Testis (tissue), 3 donors: ENCODE results near the gene PGP. TPM values are rescaled to one million over a fixed set of nuclear protein-coding genes. Genes with fewer than 3 reads are reported as not detected.

Source experiments
- DNase-seq: peaks from one replicate; pipeline ENCODE4 v3.0.0-alpha.2; 2019
- H3K27ac ChIP-seq, 2 donors: fragments of 200-600 bp; sonication (generic); one replicate each; pipeline ENCODE4 v1.5.1; 2019
- H3K27me3 ChIP-seq: fragments of 200-600 bp; sonication (generic); one replicate; pipeline ENCODE4 v1.5.1; 2019
- H3K36me3 ChIP-seq: fragments of 200-600 bp; sonication (generic); one replicate; pipeline ENCODE4 v1.5.1; 2017; ENCODE audit warnings: low read depth; ENCODE audit errors: missing control alignments
- H3K4me1 ChIP-seq: fragments of 200-600 bp; sonication (generic); one replicate; pipeline ENCODE4 v1.5.1; 2019
- H3K4me3 ChIP-seq, 2 donors: fragments of 200-600 bp; sonication (generic); one replicate each; pipeline ENCODE4 v1.5.1; 2017 to 2019
- H3K9me3 ChIP-seq: fragments of 200-600 bp; sonication (generic); one replicate; pipeline ENCODE4 v1.5.1; 2017
- CTCF ChIP-seq, 3 experiments: fragments of 450-650 bp in 2 of 3; fragments of 200-600 bp in 1 of 3; sonication (generic) in 1 of 3; IDR thresholded peaks; one replicate each; pipeline ENCODE4 v1.5.1; 2016 to 2019; ENCODE audit warnings: antibody characterized with exemption in 3 of 3, mild to moderate bottlenecking in 2 of 3, moderate library complexity in 1 of 3
- POLR2A ChIP-seq: fragments of 450-650 bp; IDR thresholded peaks from one replicate; pipeline ENCODE4 v1.6.1; 2017; ENCODE audit warnings: antibody characterized with exemption, mild to moderate bottlenecking, moderate library complexity
- WGBS, 2 donors: methylation state at CpG; one replicate each; pipeline ENCODE4 v1.1.5; 2018; 5-methylcytosine and 5-hydroxymethylcytosine counted together
- intact Hi-C: fragments of 100-400 bp; cut with DNase I; formaldehyde crosslinking; loops from one replicate; pipeline ENCODE4 v1.15.1; 2023; ENCODE audit warnings: low total_unique reads
- polyA plus RNA-seq: library from polyadenylated mRNA; stranded (reverse); fragments of 350-450 nt; fragmentation: Illumina TruSeq; extraction: RNeasy Lipid Tissue Mini Kit (QIAGEN cat#74804); gene quantifications from one replicate; pipeline ENCODE4 v1.2.3, GENCODE V29; 2014; ENCODE audit warnings: low read depth, low replicate concordance; ENCODE audit not compliant: insufficient read depth
- total RNA-seq, 2 donors: library from RNA; depleted of rRNA; stranded (reverse); fragments of >200 nt; gene quantifications; one replicate each; pipeline ENCODE4 v1.2.3, GENCODE V29; 2016

The PGP gene
- total and polyA plus RNA-seq, 3 donors from 2014 or later: 50.0 to 118 (median 56.3) TPM

GRCh38 chr16:2187212-2187611 lies 27.4 kb downstream of the PGP start:
- Histone ChIP-seq H3K4me3 (no peak overlapping the region), H3K27me3 (no peaks in the 10 kb centered on the region), H3K9me3 (no peaks in the 10 kb centered on the region), H3K36me3 (no peaks in the 10 kb centered on the region), H3K27ac (no peak overlapping the region), H3K4me1 (no peaks in the 10 kb centered on the region)
- 66% methylated on average over 17 of the region's 17 CpGs; no CpG with 5 or more reads in 1 of the 2 donors for WGBS, 2 donors
- intact Hi-C loops: no loop called here
- no peak for DNase-seq
- TF ChIP-seq POLR2A: no peak
- no peak for TF ChIP-seq CTCF (IDR thresholded peaks at IDR 0.05)

- TF ChIP-seq POLR2A (no peak), CTCF (IDR thresholded peaks at IDR 0.05) (no peak)
- Histone ChIP-seq H3K4me3 (no peak overlapping the region), H3K27me3 (no peaks in the 10 kb centered on the region), H3K4me1 (no peaks in the 10 kb centered on the region), H3K9me3 (no peaks in the 10 kb centered on the region), H3K27ac (no peak overlapping the region), H3K36me3 (no peaks in the 10 kb centered on the region)
- no peak for DNase-seq
- intact Hi-C loops: no loop called here
- 94 to 100% methylated on average over 7 to 20 of the region's 20 CpGs for WGBS, 2 donors
These were observed 28.1 kb downstream of the PGP start for GRCh38 chr16:2186505-2186904.

GRCh38 chr16:2186064-2186463 lies 28.6 kb downstream of the PGP start:
- Histone ChIP-seq H3K4me1 (no peaks in the 10 kb centered on the region), H3K9me3 (no peaks in the 10 kb centered on the region), H3K27ac (no peak overlapping the region), H3K4me3 (no peak overlapping the region), H3K36me3 (no peaks in the 10 kb centered on the region), H3K27me3 (no peaks in the 10 kb centered on the region)
- DNase-seq: no peak
- WGBS, 2 donors: 87 to 94% methylated on average over 12 to 13 of the region's 13 CpGs
- no peak for TF ChIP-seq POLR2A
- TF ChIP-seq CTCF (IDR thresholded peaks at IDR 0.05): no peak
- intact Hi-C loops: no loop called here

- DNase-seq: no peak
These were observed 29.7 kb downstream of the PGP start for GRCh38 chr16:2184962-2185361.

More at GRCh38 chr16:2184962-2185361, 29.7 kb downstream of the PGP start:
- Histone ChIP-seq H3K27me3 (no peaks in the 10 kb centered on the region), H3K36me3 (no peaks in the 10 kb centered on the region), H3K9me3 (no peaks in the 10 kb centered on the region), H3K27ac (no peak overlapping the region), H3K4me3 (no peak overlapping the region), H3K4me1 (no peaks in the 10 kb centered on the region)
- WGBS, 2 donors: 80 to 88% methylated on average over 1 to 20 of the region's 20 CpGs
- intact Hi-C loops: no loop called here
- TF ChIP-seq CTCF (IDR thresholded peaks at IDR 0.05) (no peak), POLR2A (no peak)
